ENCODE data around the gene LARP1. TPM values are rescaled to one million over a fixed set of nuclear protein-coding genes. Genes with fewer than 3 reads are reported as not detected.

The LARP1 gene
- total and polyA plus RNA-seq, 9 of the 15 experiments (the other 6 are each of a cell fraction or from before 2014, with no cell fraction given): 22.6 to 300 (median 92.0) TPM

DNA sequence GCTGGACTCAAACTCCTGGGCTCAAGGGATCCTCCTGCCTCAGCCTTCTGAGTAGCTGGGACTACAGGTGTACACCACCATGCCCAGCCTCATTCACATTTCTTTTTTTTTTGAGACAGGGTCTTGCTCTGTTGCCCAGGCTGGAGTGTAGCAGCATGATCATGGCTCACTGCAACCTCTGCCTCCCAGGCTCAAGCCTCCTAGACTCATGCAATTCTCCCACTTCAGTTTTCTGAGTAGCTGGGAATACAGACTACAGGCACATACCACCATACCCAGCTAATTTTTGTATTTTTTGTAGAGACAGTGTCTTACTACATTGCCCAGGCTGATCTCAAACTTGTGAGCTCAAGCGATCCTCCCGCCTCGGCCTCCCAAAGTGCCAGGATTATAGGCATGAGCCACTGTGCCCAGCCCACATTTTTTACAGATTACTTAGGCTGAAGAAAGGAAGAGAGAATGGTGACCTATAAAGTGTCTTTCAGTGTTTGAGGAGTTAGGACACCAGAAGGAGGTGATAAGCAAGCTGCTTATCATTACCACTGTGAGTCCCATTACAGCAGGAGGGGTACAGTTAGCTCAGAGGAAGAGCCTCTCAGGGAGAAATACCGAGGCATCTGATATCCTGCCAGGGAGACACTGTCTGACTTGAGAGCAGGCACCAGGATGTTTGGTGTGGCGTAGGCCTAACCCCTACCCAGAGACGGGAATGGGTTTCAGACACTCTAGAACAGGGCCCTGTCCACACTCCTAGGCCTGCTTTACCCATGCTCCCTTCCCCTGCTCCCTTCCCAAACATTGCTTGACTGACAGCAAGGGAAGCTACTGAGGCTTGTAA lies 85.5 kb downstream of the LARP1 start (continued):
- TF ChIP-seq FOXA3 (CRISPR knock-in tag; conservative IDR thresholded peaks at IDR 0.05 in 1 of 2, IDR thresholded peaks at IDR 0.05 in 1 of 2) (0 out of 4 replicates have a peak, but pooled peaks of 1 of the 2 experiments have one; percentile 6), ZNF395 (CRISPR knock-in tag; IDR thresholded peaks at IDR 0.05) (peak; percentile 83; the same call in 1 of the 2 replicates), ZBTB11 (CRISPR knock-in tag; IDR thresholded peaks at IDR 0.05) (peak in 1 of 3 experiments; percentile 72; a peak in 2 of 6 replicates), TOE1 (IDR thresholded peaks at IDR 0.05; ENCODE audit: borderline replicate concordance) (no peak), TOE1 (CRISPR knock-in tag; IDR thresholded peaks at IDR 0.05; ENCODE audit: borderline replicate concordance, low read depth) (no peak), NFIC (IDR thresholded peaks at IDR 0.05) (peak; percentile 85), IRF2 (CRISPR knock-in tag; IDR thresholded peaks at IDR 0.05) (no peak), ZNF318 (IDR thresholded peaks at IDR 0.05; ENCODE audit: borderline replicate concordance in 1 of 2, low read depth in 1 of 2) (no peak), SP2 (IDR thresholded peaks at IDR 0.05; ENCODE audit: extremely low read depth, low read depth, low read length, poor library complexity, severe bottlenecking) (no peak), LCOR (CRISPR knock-in tag; IDR thresholded peaks at IDR 0.05) (peak; percentile 80; the same call in 1 of the 2 replicates), POLR2G (IDR thresholded peaks at IDR 0.05; ENCODE audit: low read depth, low read length) (no peak)
